HG03175 (cell line): ENCODE data around the gene HASPIN.
A peak's percentile ranks its signal among the peaks of the same experiment; 100 is the strongest.
"Not testable (repeated sequence)": the region's sequence is repeated elsewhere in the genome, so short reads cannot be mapped to it uniquely, and the experiment has no call there.

Experiments used
- ATAC-seq: cut with Tn5 transposase; IDR thresholded peaks from one replicate; pipeline ENCODE4 v1.9.1; 2021; ENCODE audit warnings: mild to moderate bottlenecking, moderate library complexity; ENCODE audit not compliant: unreplicated experiment

The HASPIN gene

GRCh38 chr17:3734911-3735276, 11.2 kb downstream of the HASPIN start:
- not testable (repeated sequence) for ATAC-seq

DNA sequence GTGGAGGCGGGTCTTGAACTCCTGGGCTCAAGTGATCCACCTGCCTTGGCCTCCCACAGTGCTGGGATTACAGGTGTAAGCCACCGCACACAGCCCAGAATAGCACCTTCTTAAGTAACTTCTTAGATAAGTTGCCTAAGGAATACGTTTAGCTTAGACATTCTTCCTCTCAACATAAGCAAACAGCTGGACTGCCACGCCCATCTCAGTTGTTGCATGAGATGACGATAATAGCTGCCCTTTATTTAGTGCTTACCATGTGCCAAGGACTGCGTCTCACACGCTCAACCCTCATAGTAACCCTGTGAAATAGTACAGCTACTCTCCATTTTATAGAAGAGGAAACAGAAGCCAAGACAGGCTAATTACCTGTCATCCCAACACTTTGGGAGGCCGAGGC, 11.8 kb downstream of the HASPIN start:
- ATAC-seq = no peak

GRCh38 chr17:3738562-3739295, 15.0 kb downstream of the HASPIN start:
- no peak for ATAC-seq

GRCh38 chr17:3739422-3740124, 15.9 kb downstream of the HASPIN start:
- no peak for ATAC-seq

- ATAC-seq = no peak
Observed at GRCh38 chr17:3740611-3741073, 16.9 kb downstream of the HASPIN start.

DNA sequence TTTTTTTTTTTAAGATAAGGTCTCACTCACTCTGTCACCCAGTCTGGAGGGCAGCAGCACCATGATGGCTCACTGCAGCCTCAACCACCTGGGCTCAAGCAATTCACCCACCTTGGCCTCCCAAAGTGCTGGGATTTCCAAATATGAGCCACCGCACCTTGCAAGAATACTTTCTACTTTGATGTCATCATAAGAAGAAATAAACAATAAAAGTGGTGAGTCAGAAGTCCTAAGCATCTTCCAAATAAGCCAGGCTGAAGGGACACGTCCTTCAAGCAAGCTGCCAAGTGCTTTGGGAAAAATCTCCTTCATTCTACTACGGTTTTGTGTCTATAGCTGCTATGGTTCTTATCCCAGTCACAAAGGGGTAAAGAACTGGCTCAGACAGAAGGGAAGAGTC, 20.3 kb downstream of the HASPIN start:
- no peak for ATAC-seq

- no peak for ATAC-seq
Observed at GRCh38 chr17:3745071-3745470, 21.4 kb downstream of the HASPIN start.

GRCh38 chr17:3747805-3748204, 24.1 kb downstream of the HASPIN start:
- no peak for ATAC-seq

- ATAC-seq = no peak
Observed at GRCh38 chr17:3748576-3748975, 24.9 kb downstream of the HASPIN start.

GRCh38 chr17:3750296-3750695, 26.6 kb downstream of the HASPIN start:
- no peak for ATAC-seq

DNA sequence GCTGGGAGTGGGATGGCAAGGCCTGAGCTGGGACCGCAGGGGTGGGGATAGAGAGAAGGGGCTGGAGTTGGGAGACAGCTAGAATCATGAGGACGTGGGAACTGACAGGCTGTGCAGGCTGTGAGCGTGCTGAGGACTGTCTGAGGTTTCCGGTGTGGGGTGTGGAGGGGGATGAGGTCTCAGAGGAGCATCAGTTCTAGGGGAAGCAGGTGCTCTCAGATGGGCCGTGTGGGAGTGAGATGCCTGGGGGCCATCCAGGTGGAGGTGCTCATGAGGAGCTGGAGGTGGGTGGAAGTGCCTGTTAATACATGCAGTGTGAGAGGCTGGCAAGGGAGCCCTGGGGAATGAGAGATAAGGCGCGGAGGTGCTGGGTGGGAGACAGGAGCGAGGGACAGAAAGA, 27.2 kb downstream of the HASPIN start:
- no peak for ATAC-seq

DNA sequence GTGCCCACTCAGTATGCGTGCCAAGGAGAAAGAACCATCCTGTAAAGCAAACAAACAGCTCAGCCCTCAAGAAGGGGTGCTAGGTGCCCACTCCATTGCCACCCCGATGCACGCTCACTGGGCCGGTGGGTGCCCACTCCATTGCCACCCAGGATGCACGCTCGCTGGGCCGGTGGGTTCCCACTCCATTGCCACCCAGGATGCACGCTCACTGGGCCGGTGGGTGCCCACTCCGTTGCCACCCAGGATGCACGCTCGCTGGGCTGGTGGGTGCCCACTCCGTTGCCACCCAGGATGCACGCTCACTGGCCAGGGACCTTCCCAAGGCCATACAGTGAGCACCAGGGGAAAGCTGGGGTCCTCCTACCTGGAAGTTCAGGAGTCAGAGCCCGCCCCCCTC, 28.1 kb downstream of the HASPIN start:
- no peak for ATAC-seq

DNA sequence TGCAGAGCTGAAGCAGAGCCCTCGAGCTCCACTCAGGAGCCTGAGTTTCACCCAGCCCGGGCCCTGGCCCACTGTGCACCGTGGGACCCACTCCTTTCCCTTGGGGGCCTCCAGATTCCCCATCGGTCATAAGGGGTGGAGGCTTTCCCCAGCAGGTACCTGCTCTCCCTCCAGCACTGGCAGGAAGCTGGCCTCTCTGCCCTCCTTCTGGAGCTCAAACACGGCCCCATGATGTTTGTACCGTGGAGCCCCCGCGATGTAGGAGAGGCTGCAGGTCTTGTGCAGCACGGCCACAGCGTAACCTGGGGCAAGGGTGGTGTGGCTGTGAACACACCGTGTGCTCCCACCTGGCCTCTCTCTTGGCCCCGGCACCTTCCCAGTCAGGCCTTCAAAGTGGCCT, 29.9 kb downstream of the HASPIN start:
- ATAC-seq = no peak

- ATAC-seq = no peak
Observed at GRCh38 chr17:3754066-3754457, 30.4 kb downstream of the HASPIN start.

DNA sequence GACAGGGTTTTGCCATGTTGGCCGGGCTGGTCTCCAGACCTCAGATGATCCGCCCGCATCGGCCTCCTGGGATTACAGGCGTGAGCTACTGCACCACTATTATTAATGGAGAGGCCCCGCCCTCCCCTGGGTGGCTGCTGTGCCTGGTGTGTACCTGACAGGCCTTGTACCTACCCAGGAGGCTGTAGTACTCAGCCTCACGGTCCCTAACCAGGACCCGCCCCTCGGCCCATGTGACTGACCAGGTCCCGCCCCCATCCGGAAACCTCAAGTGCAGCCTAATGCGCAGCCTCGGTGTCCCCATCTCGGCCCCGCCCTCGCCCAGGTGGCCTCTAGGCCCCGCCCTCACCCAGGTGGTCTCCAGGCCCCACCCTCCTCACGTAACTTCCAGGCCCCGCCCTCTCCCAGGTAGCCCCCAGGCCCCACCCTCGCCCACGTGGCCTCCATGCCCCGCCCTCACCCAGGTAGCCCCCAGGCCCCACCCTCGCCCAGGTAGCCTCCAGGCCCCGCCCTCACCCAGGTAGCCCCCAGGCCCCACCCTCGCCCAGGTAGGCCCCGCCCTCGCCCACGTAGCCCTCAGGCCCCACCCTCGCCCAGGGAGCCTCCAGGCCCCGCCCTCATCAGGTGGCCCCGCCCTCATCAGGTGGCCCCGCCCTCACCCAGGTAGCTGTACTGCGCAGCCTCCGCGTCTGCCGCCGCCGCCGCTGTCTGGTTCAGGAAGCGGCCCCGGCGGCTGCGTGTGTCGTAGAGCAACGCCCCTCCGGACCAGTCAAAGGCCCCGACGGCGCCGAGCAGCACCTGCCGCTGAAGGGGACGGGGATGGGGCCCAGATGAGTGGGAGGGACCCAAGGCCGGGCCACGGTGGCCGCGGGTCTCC, 31.0 kb downstream of the HASPIN start:
- peak; percentile 43 for ATAC-seq

DNA sequence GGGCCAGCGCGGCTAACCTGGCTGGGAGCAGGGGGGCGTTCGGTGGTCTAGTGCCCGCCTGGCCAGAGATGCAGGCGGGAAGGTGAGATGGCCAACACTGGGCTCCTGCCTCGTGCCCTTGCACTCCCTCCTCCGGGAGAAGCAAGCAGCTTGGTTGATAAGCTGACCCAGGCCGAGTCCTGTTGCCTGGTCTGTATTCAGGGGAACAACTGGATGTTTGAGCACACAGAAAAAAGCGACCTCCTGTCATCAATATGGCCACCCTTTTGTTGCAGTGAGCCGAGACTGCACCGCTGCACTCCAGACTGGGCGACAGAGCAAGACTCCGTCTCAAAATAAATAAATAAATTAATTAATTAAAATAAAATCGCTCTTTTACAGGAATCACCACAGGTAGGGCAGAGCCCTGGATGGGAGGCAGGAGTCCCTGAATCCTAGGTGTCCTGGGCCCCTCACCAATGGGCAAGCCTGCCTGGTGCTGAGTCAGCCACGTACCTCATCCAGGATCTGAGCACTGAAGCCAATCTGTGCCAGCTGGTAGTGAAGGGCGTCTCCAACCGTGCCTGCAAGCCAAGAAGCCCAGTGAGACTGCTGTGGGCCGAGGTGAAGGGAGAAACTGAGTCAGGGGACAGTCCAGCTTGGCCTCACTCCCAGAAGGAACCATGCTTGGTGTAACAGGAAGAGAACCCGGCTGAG, 31.8 kb downstream of the HASPIN start:
- no peak for ATAC-seq

- no peak for ATAC-seq
Observed at GRCh38 chr17:3759597-3760216, 36.0 kb downstream of the HASPIN start.

- no peak for ATAC-seq
Observed at GRCh38 chr17:3761036-3761917, 37.6 kb downstream of the HASPIN start.

- ATAC-seq = no peak
Observed at GRCh38 chr17:3761918-3762380, 38.2 kb downstream of the HASPIN start.
